Naive thymus-derived CD4-positive, alpha-beta T cell (primary cell): ENCODE measurements around the gene TPST1. TPM values are rescaled to one million over a fixed set of nuclear protein-coding genes. Genes with fewer than 3 reads are reported as not detected.
A peak's percentile ranks its signal among the peaks of the same experiment; 100 is the strongest.
"Not testable (repeated sequence)": the region's sequence is repeated elsewhere in the genome, so short reads cannot be mapped to it uniquely, and the experiment has no call there.

Source experiments
- ATAC-seq: fragments of 150-1000 bp; cut with Tn5 transposase; 2 replicates; pipeline ENCODE4 v1.10.0; 2021; ENCODE audit warnings: mild to moderate bottlenecking, moderate library complexity
- CTCF ChIA-PET: fragments of 350-600 bp; sonication (Branson Sonifier 250); formaldehyde crosslinking; loops from one replicate; lab custom pipeline; 2021; ENCODE audit warnings: antibody characterized with exemption; lab: Charles Lee
- POLR2A ChIA-PET: fragments of 350-600 bp; sonication (Branson Sonifier 250); formaldehyde crosslinking; loops from one replicate; lab custom pipeline; 2021; ENCODE audit warnings: antibody characterized with exemption, inconsistent platforms; lab: Charles Lee
- DNase-seq, 9 donors: peaks; one replicate each; pipeline versions ENCODE4 v3.0.0 to v3.0.0-alpha.2; 2020 to 2022; ENCODE audit warnings: mixed read lengths in 1 of 9
- H3K27ac ChIP-seq: one replicate; pipeline ENCODE4 v1.7.0; 2013; ENCODE audit warnings: mild to moderate bottlenecking, low read depth, low read length, moderate library complexity
- H3K27me3 ChIP-seq, 2 donors: one replicate each; pipeline ENCODE4 v1.7.0; 2013; ENCODE audit warnings: low read length in 2 of 2, mild to moderate bottlenecking in 2 of 2, moderate library complexity in 2 of 2; ENCODE audit not compliant: control insufficient read depth in 2 of 2, insufficient read depth in 2 of 2
- H3K36me3 ChIP-seq, 3 experiments: 1 replicate in 2 of 3; 2 replicates in 1 of 3; pipeline ENCODE4 v1.7.0; 2013; ENCODE audit warnings: low read length in 3 of 3, mild to moderate bottlenecking in 3 of 3, moderate library complexity in 1 of 3; ENCODE audit not compliant: insufficient read depth in 3 of 3, control insufficient read depth in 2 of 3
- H3K4me1 ChIP-seq, 2 donors: one replicate each; pipeline ENCODE4 v1.7.0; 2013; ENCODE audit warnings: low read length in 2 of 2, mild to moderate bottlenecking in 2 of 2, moderate library complexity in 1 of 2; ENCODE audit not compliant: control insufficient read depth in 2 of 2, insufficient read depth in 2 of 2
- H3K4me3 ChIP-seq: 2 replicates; pipeline ENCODE4 v1.7.0; 2013; ENCODE audit warnings: mild to moderate bottlenecking, low read length
- H3K9me3 ChIP-seq, 3 experiments: 1 replicate in 2 of 3; 2 replicates in 1 of 3; pipeline ENCODE4 v1.7.0; 2013; ENCODE audit warnings: low read length in 3 of 3; ENCODE audit not compliant: control insufficient read depth in 2 of 3
- H3K27ac Mint-ChIP-seq, 9 donors: one replicate each; pipeline ENCODE4 v1.8.0; 2020 to 2022; ENCODE audit warnings: mixed read lengths in 9 of 9, mild to moderate bottlenecking in 8 of 9, moderate library complexity in 5 of 9, inconsistent platforms in 2 of 9
- H3K27me3 Mint-ChIP-seq, 5 donors: one replicate each; pipeline ENCODE4 v1.8.0; 2021 to 2022; ENCODE audit warnings: mixed read lengths in 5 of 5, mild to moderate bottlenecking in 1 of 5
- H3K36me3 Mint-ChIP-seq, 5 donors: one replicate each; pipeline ENCODE4 v1.8.0; 2020 to 2022; ENCODE audit warnings: mixed read lengths in 5 of 5, mild to moderate bottlenecking in 3 of 5, inconsistent platforms in 1 of 5
- H3K4me1 Mint-ChIP-seq, 7 donors: one replicate each; pipeline ENCODE4 v1.8.0; 2020 to 2022; ENCODE audit warnings: mixed read lengths in 7 of 7, mild to moderate bottlenecking in 3 of 7, inconsistent platforms in 1 of 7
- H3K4me3 Mint-ChIP-seq, 10 donors: one replicate each; pipeline ENCODE4 v1.8.0; 2020 to 2022; ENCODE audit warnings: mild to moderate bottlenecking in 10 of 10, mixed read lengths in 10 of 10, moderate library complexity in 6 of 10, inconsistent platforms in 2 of 10
- H3K9me3 Mint-ChIP-seq, 11 donors: one replicate each; pipeline ENCODE4 v1.8.0; 2020 to 2022; ENCODE audit warnings: mixed read lengths in 11 of 11, mild to moderate bottlenecking in 4 of 11, inconsistent platforms in 1 of 11, moderate library complexity in 1 of 11
- intact Hi-C, 2 donors: fragments of 100-400 bp; cut with micrococcal nuclease; formaldehyde crosslinking; loops; one replicate each; pipeline ENCODE4 v1.15.1; 2023
- polyA plus RNA-seq, 2 donors: library from polyadenylated mRNA; unstranded; fragments of 300-500 nt; fragmentation: Illumina TruSeq; gene quantifications; one replicate each; pipeline ENCODE4 v1.2.3, GENCODE V29; 2021
- total RNA-seq, 6 experiments: library from RNA in 5 of 6; stranded (reverse) in 5 of 6; gene quantifications; 1 replicate in 5 of 6; 2 replicates in 1 of 6; pipeline ENCODE4 v1.2.3 and lab custom pipeline; 2021 to 2026

TPST1 gene
- total and polyA plus RNA-seq, 7 experiments from 2014 or later: 0.70 to 5.5 (median 2.7) TPM

- H3K4me1 Mint-ChIP-seq: no peaks in the 10 kb centered on the region
Measured at GRCh38 chr7:66357087-66357486, 152.0 kb downstream of the TPST1 start.

GRCh38 chr7:66359656-66360211 is 154.6 kb downstream of the TPST1 start:
- Mint-ChIP-seq H3K4me3 (no peak overlapping the region), H3K27ac (peak overlapping the region in 1 of 9 donors; percentile 41), H3K27me3 (no peaks in the 10 kb centered on the region), H3K36me3 (peaks cover 0 to 11% (median 0%) of the 10 kb centered on the region in 5 donors), H3K9me3 (no peaks in the 10 kb centered on the region), H3K4me1 (no peaks in the 10 kb centered on the region)
- H3K27ac ChIP-seq: no peak overlapping the region
- H3K36me3 ChIP-seq: no peaks in the 10 kb centered on the region
- intact Hi-C loops: no loop called here
- ChIA-PET POLR2A (no interaction called here), CTCF (no interaction called here)
- H3K4me3 ChIP-seq: no peak overlapping the region
- H3K9me3 ChIP-seq: no peaks in the 10 kb centered on the region
- H3K27me3 ChIP-seq: no peaks in the 10 kb centered on the region
- no peak for DNase-seq
- no peak for ATAC-seq
- no peaks in the 10 kb centered on the region for H3K4me1 ChIP-seq

More at GRCh38 chr7:66357087-66357486, 152.0 kb downstream of the TPST1 start:
- no peaks in the 10 kb centered on the region for H3K27me3 Mint-ChIP-seq
- peak overlapping the region in 1 of 9 donors; percentile 22 for H3K27ac Mint-ChIP-seq
- H3K27me3 ChIP-seq: no peaks in the 10 kb centered on the region
- H3K9me3 Mint-ChIP-seq: no peaks in the 10 kb centered on the region
- H3K36me3 ChIP-seq: no peaks in the 10 kb centered on the region
- no peak overlapping the region for H3K27ac ChIP-seq
- no peaks in the 10 kb centered on the region for H3K9me3 ChIP-seq
- no peak for DNase-seq
- H3K36me3 Mint-ChIP-seq: peaks cover 0 to 25% (median 0%) of the 10 kb centered on the region in 5 donors
- intact Hi-C loops: no loop called here
- CTCF ChIA-PET: no interaction called here
- POLR2A ChIA-PET: no interaction called here
- H3K4me1 ChIP-seq: no peaks in the 10 kb centered on the region
- no peak for ATAC-seq
- no peak overlapping the region for H3K4me3 Mint-ChIP-seq
- H3K4me3 ChIP-seq: no peak overlapping the region

GRCh38 chr7:66362136-66362535 is 157.0 kb downstream of the TPST1 start:
- Mint-ChIP-seq H3K27ac (no peak overlapping the region), H3K4me3 (no peak overlapping the region), H3K4me1 (no peaks in the 10 kb centered on the region), H3K36me3 (peaks cover 0 to 4% (median 0%) of the 10 kb centered on the region in 5 donors), H3K9me3 (peaks cover 0 to 1% (median 0%) of the 10 kb centered on the region in 11 donors), H3K27me3 (no peaks in the 10 kb centered on the region)
- H3K27ac ChIP-seq: no peak overlapping the region
- ChIA-PET POLR2A (no interaction called here), CTCF (no interaction called here)
- H3K4me1 ChIP-seq: no peaks in the 10 kb centered on the region
- no peak overlapping the region for H3K4me3 ChIP-seq
- no peaks in the 10 kb centered on the region for H3K36me3 ChIP-seq
- intact Hi-C loops: no loop called here
- DNase-seq (no peak), ATAC-seq (no peak)
- H3K9me3 ChIP-seq: no peaks in the 10 kb centered on the region
- H3K27me3 ChIP-seq: no peaks in the 10 kb centered on the region

GRCh38 chr7:66363635-66364034 is 158.5 kb downstream of the TPST1 start:
- Mint-ChIP-seq H3K4me3 (no peak overlapping the region), H3K27me3 (no peaks in the 10 kb centered on the region), H3K9me3 (peaks cover 0 to 1% (median 0%) of the 10 kb centered on the region in 11 donors), H3K27ac (no peak overlapping the region), H3K4me1 (no peaks in the 10 kb centered on the region), H3K36me3 (peaks cover 0 to 4% (median 0%) of the 10 kb centered on the region in 5 donors)
- no peaks in the 10 kb centered on the region for H3K9me3 ChIP-seq
- ATAC-seq (no peak), DNase-seq (no peak)
- H3K4me1 ChIP-seq: no peaks in the 10 kb centered on the region
- ChIA-PET CTCF (no interaction called here), POLR2A (no interaction called here)
- H3K4me3 ChIP-seq: no peak overlapping the region
- H3K27me3 ChIP-seq: no peaks in the 10 kb centered on the region
- H3K27ac ChIP-seq: no peak overlapping the region
- no peaks in the 10 kb centered on the region for H3K36me3 ChIP-seq
- intact Hi-C loops: no loop called here

GRCh38 chr7:66365031-66365430 is 159.9 kb downstream of the TPST1 start:
- ATAC-seq, intact Hi-C loops, H3K4me3 Mint-ChIP-seq, H3K27ac ChIP-seq, H3K27ac Mint-ChIP-seq, POLR2A ChIA-PET, H3K4me3 ChIP-seq, H3K4me1 Mint-ChIP-seq, DNase-seq, H3K36me3 ChIP-seq, H3K9me3 ChIP-seq, H3K27me3 Mint-ChIP-seq, H3K36me3 Mint-ChIP-seq, H3K4me1 ChIP-seq, CTCF ChIA-PET, H3K9me3 Mint-ChIP-seq, H3K27me3 ChIP-seq: not testable (repeated sequence)

- H3K4me1 Mint-ChIP-seq: peaks cover 0 to 4% (median 0%) of the 10 kb centered on the region in 7 donors
- H3K36me3 ChIP-seq: no peaks in the 10 kb centered on the region
- no peaks in the 10 kb centered on the region for H3K9me3 ChIP-seq
- H3K27me3 ChIP-seq: no peaks in the 10 kb centered on the region
- H3K36me3 Mint-ChIP-seq: peaks cover 0 to 11% (median 7%) of the 10 kb centered on the region in 5 donors
- ChIA-PET CTCF (no interaction called here), POLR2A (no interaction called here)
- no peaks in the 10 kb centered on the region for H3K27me3 Mint-ChIP-seq
- intact Hi-C loops: no loop called here
- peak overlapping the region in 2 of 9 donors; percentile 42 to 57 for H3K27ac Mint-ChIP-seq
- H3K4me3 Mint-ChIP-seq: no peak overlapping the region
- DNase-seq: no peak
- H3K27ac ChIP-seq: no peak overlapping the region
- H3K9me3 Mint-ChIP-seq: peaks cover 0 to 8% (median 0%) of the 10 kb centered on the region in 11 donors
- no peak for ATAC-seq
- H3K4me1 ChIP-seq: no peaks in the 10 kb centered on the region
- H3K4me3 ChIP-seq: no peak overlapping the region
Measured at GRCh38 chr7:66371096-66371824, 166.1 kb downstream of the TPST1 start.
